H9 (cell line): Measurements from ENCODE around the gene SAP25. TPM values are rescaled to one million over a fixed set of nuclear protein-coding genes. Genes with fewer than 3 reads are reported as not detected.

Experiments used
- DNase-seq: peaks from one replicate; pipeline ENCODE4 v3.0.0-alpha.2; 2017
- H2AFZ ChIP-seq: one replicate; pipeline ENCODE4 v1.6.1; 2013; ENCODE audit warnings: mild to moderate bottlenecking, low read length, control low read depth, moderate library complexity
- H2AK5ac ChIP-seq: 2 replicates; pipeline ENCODE4 v1.6.1; 2013; ENCODE audit warnings: low read length, control low read depth, mixed read lengths; ENCODE audit not compliant: insufficient read length
- H2BK120ac ChIP-seq: one replicate; pipeline ENCODE4 v1.6.1; 2013; ENCODE audit warnings: low read depth, mild to moderate bottlenecking, low read length, control low read depth, inconsistent platforms; ENCODE audit not compliant: poor library complexity, severe bottlenecking
- H2BK12ac ChIP-seq: 2 replicates; pipeline ENCODE4 v1.6.1; 2013; ENCODE audit warnings: low read length, control low read depth, mixed read lengths, low read depth; ENCODE audit not compliant: insufficient read length
- H2BK15ac ChIP-seq: 2 replicates; pipeline ENCODE4 v1.6.1; 2013; ENCODE audit warnings: low read depth, low read length, control low read depth
- H2BK20ac ChIP-seq: one replicate; pipeline ENCODE4 v1.6.1; 2013; ENCODE audit warnings: low read depth, mild to moderate bottlenecking, low read length, control low read depth, inconsistent platforms; ENCODE audit not compliant: poor library complexity, severe bottlenecking
- H2BK5ac ChIP-seq: 2 replicates; pipeline ENCODE4 v1.6.1; 2013; ENCODE audit warnings: low read length, control low read depth, mixed read lengths; ENCODE audit not compliant: insufficient read length
- H3K14ac ChIP-seq: 2 replicates; pipeline ENCODE4 v1.6.1; 2013; ENCODE audit warnings: low read length, control low read depth; ENCODE audit not compliant: insufficient read depth
- H3K18ac ChIP-seq: 2 replicates; pipeline ENCODE4 v1.6.1; 2013; ENCODE audit warnings: low read depth, mild to moderate bottlenecking, mixed read lengths, low read length, control low read depth; ENCODE audit not compliant: insufficient read length
- H3K23ac ChIP-seq: 2 replicates; pipeline ENCODE4 v1.6.1; 2013; ENCODE audit warnings: low read length, control low read depth, mixed read lengths, low read depth; ENCODE audit not compliant: insufficient read length
- H3K23me2 ChIP-seq: 2 replicates; pipeline ENCODE4 v1.6.1; 2013; ENCODE audit warnings: low read depth, mild to moderate bottlenecking, mixed read lengths, low read length, control low read depth; ENCODE audit not compliant: insufficient read length, poor library complexity, severe bottlenecking
- H3K27ac ChIP-seq: 2 replicates; pipeline ENCODE4 v1.5.1; 2013; ENCODE audit warnings: low read length, control low read depth, mixed read lengths, low read depth; ENCODE audit not compliant: insufficient read length
- H3K27me3 ChIP-seq: 2 replicates; pipeline ENCODE4 v1.6.1; 2013; ENCODE audit warnings: low read length, control low read depth, inconsistent platforms; ENCODE audit not compliant: insufficient read depth
- H3K4ac ChIP-seq: 2 replicates; pipeline ENCODE4 v1.6.1; 2013; ENCODE audit warnings: low read depth, mild to moderate bottlenecking, control low read depth, inconsistent platforms, low read length, moderate library complexity
- H3K4me1 ChIP-seq: 2 replicates; pipeline ENCODE4 v1.6.1; 2013; ENCODE audit warnings: low read length, control low read depth, inconsistent platforms; ENCODE audit not compliant: insufficient read depth
- H3K4me2 ChIP-seq: 2 replicates; pipeline ENCODE4 v1.6.1; 2013; ENCODE audit warnings: low read length, control low read depth, mixed read lengths; ENCODE audit not compliant: insufficient read length, insufficient read depth
- H3K56ac ChIP-seq: 2 replicates; pipeline ENCODE4 v1.6.1; 2013; ENCODE audit warnings: low read depth, mild to moderate bottlenecking, mixed read lengths, low read length, control low read depth; ENCODE audit not compliant: insufficient read length
- H3K79me1 ChIP-seq: 2 replicates; pipeline ENCODE4 v1.6.1; 2013; ENCODE audit warnings: low read depth, mild to moderate bottlenecking, moderate library complexity, low read length, control low read depth, inconsistent platforms; ENCODE audit not compliant: insufficient read depth, poor library complexity, severe bottlenecking
- H3K79me2 ChIP-seq: 2 replicates; pipeline ENCODE4 v1.6.1; 2013; ENCODE audit warnings: low read length, control low read depth, inconsistent platforms; ENCODE audit not compliant: insufficient read depth
- H3K9ac ChIP-seq: 2 replicates; pipeline ENCODE4 v1.6.1; 2013; ENCODE audit warnings: low read length, control low read depth, mixed read lengths; ENCODE audit not compliant: insufficient read length; ENCODE audit errors: extremely low read depth
- H3K9me3 ChIP-seq: one replicate; pipeline ENCODE4 v1.6.1; 2013; ENCODE audit warnings: low read depth, low read length, inconsistent platforms; ENCODE audit not compliant: control insufficient read depth
- H3T11ph ChIP-seq: one replicate; pipeline ENCODE4 v1.6.1; 2013; ENCODE audit warnings: mild to moderate bottlenecking, low read length, control low read depth, inconsistent platforms
- H4K20me1 ChIP-seq: one replicate; pipeline ENCODE4 v1.6.1; 2013; ENCODE audit not compliant: control insufficient read depth, insufficient read length, insufficient read depth
- H4K5ac ChIP-seq: 2 replicates; pipeline ENCODE4 v1.6.1; 2013; ENCODE audit warnings: low read depth, mild to moderate bottlenecking, mixed read lengths, low read length, control low read depth; ENCODE audit not compliant: insufficient read length
- H4K8ac ChIP-seq: replicated peaks from 2 replicates; pipeline ENCODE4 v1.6.1; 2013; ENCODE audit warnings: low read length, control low read depth, mixed read lengths, low read depth; ENCODE audit not compliant: insufficient read length
- H4K91ac ChIP-seq: 2 replicates; pipeline ENCODE4 v1.6.1; 2013; ENCODE audit warnings: low read depth, mild to moderate bottlenecking, moderate library complexity, mixed read lengths, low read length, control low read depth; ENCODE audit not compliant: insufficient read length
- H3K27ac Mint-ChIP-seq, 3 experiments: 2 replicates in 2 of 3; 3 replicates in 1 of 3; pipeline ENCODE4 v1.8.0; 2020 to 2021; ENCODE audit warnings: mixed read lengths in 3 of 3, mild to moderate bottlenecking in 1 of 3, moderate library complexity in 1 of 3
- H3K27me3 Mint-ChIP-seq: 2 replicates; pipeline ENCODE4 v1.8.0; 2021; ENCODE audit warnings: low read depth, mild to moderate bottlenecking, moderate library complexity, mixed read lengths
- H3K36me3 Mint-ChIP-seq, 3 experiments: 2 replicates in 2 of 3; 3 replicates in 1 of 3; pipeline ENCODE4 v1.8.0; 2020 to 2021; ENCODE audit warnings: low read depth in 3 of 3, mixed read lengths in 3 of 3; ENCODE audit not compliant: insufficient read depth in 1 of 3
- H3K4me1 Mint-ChIP-seq, 2 experiments: 2 replicates each; pipeline ENCODE4 v1.8.0; 2020; ENCODE audit warnings: mixed read lengths in 2 of 2
- H3K4me3 Mint-ChIP-seq, 2 experiments: 2 replicates in 1 of 2; 3 replicates in 1 of 2; pipeline ENCODE4 v1.8.0; 2020 to 2021; ENCODE audit warnings: mild to moderate bottlenecking in 2 of 2, mixed read lengths in 2 of 2, moderate library complexity in 1 of 2
- H3K9me3 Mint-ChIP-seq, 2 experiments: 2 replicates in 1 of 2; 3 replicates in 1 of 2; pipeline ENCODE4 v1.8.0; 2020; ENCODE audit warnings: mild to moderate bottlenecking in 2 of 2, mixed read lengths in 2 of 2, moderate library complexity in 1 of 2
- CTCF ChIP-seq: fragments of 200-600 bp; sonication (generic); conservative IDR thresholded peaks from 3 replicates; pipeline ENCODE4 v1.8.0; 2021; ENCODE audit warnings: antibody characterized with exemption, mild to moderate bottlenecking
- WGBS: extraction: QIAGEN DNeasy Blood & Tissue Kit; methylation state at CpG from one replicate; pipeline ENCODE4 v1.1.7; 2013; ENCODE audit warnings: missing lambda C conversion rate, low lambda C conversion rate, mixed read lengths; ENCODE audit not compliant: insufficient read length; ENCODE audit errors: extremely low coverage; 5-methylcytosine and 5-hydroxymethylcytosine counted together
- total RNA-seq: library from RNA; stranded (reverse); gene quantifications from 2 replicates; pipeline ENCODE4 v1.2.1, GENCODE V29; 2021

SAP25 gene
- total RNA-seq, 1 experiment from 2014 or later: 4.2 TPM

DNA sequence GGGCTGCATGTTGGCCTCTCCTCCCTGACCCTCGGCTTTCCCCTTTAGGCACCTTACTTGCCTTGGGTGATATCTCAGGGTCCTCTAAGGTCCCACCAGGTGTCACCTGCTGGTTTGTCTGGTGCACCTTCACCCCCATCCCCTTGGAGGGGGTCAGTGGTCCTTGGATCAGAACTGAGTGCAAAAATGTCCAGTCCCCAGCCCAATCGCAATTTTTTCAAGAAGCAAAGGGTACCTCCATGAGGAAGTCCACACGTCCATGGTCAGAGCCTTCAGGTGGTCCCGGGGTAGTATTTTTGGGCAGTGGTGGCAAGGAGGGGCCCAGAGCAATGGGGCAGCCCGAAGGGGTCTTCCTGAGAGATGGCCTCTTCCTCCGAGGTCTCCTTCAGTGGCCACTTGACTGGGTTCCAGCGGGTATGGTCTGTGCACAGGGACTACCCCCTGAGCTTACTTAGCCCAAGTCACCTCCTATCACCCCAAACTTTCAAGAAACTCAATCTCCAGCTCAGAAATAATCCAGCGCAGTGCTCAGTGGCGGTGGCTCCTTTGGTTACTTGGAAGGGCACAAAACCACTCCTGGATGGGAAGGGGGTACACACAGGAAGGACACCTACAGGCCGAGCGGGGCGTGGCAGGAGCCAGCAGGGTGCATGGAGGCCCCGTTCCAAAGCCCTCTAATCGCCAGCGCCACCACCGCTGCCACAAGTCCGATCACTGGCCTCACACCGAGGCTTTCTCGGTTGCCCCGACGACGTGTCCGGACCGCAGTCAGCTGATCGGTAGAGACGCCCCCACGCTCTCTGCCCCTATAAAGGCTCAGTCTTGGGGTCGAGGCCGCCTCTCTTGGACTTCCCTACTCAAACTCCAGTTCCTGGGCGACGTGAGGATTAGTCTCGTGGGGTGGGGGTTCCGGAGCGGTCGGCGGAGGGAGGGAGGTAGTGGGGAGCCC lies 4.5 kb downstream of the SAP25 start:
- no peak overlapping the region for H2AFZ ChIP-seq
- H3K18ac ChIP-seq: peak overlapping the region; percentile 23
- H2BK120ac ChIP-seq: no peak overlapping the region
- peaks cover 9% of the 10 kb centered on the region for H3K23me2 ChIP-seq
- TF ChIP-seq CTCF: peak; percentile 68
- no peak overlapping the region for H2AK5ac ChIP-seq
- H3K79me2 ChIP-seq: no peaks in the 10 kb centered on the region
- WGBS: no CpG with 5 or more reads among the region's 36 CpGs
- H3K14ac ChIP-seq: no peak overlapping the region
- Mint-ChIP-seq H3K27ac (no peak overlapping the region), H3K4me3 (peak overlapping the region; percentile 57 to 77), H3K36me3 (peaks cover 0 to 4% (median 2%) of the 10 kb centered on the region in 3 experiments; a peak in 1 of 7 replicates), H3K9me3 (peaks cover 0 to 2% of the 10 kb centered on the region in 2 experiments; a peak in 1 of 5 replicates), H3K4me1 (peaks cover 29 to 38% of the 10 kb centered on the region in 2 experiments), H3K27me3 (peaks cover 5% of the 10 kb centered on the region)
- no peaks in the 10 kb centered on the region for H3K79me1 ChIP-seq
- no peak overlapping the region for H3T11ph ChIP-seq
- no peak overlapping the region for H3K27ac ChIP-seq
- H2BK12ac ChIP-seq: no peak overlapping the region
- H3K56ac ChIP-seq: no peak overlapping the region
- H3K9me3 ChIP-seq: no peaks in the 10 kb centered on the region
- DNase-seq: peak; percentile 95
- no peak overlapping the region for H4K5ac ChIP-seq
- H4K20me1 ChIP-seq: no peaks in the 10 kb centered on the region
- H3K27me3 ChIP-seq: no peaks in the 10 kb centered on the region
- no peak overlapping the region for H4K8ac ChIP-seq
- H3K23ac ChIP-seq: no peak overlapping the region
- no peak overlapping the region for H3K9ac ChIP-seq
- no peak overlapping the region for H3K4ac ChIP-seq
- no peak overlapping the region for H2BK15ac ChIP-seq
- H2BK20ac ChIP-seq: no peak overlapping the region
- peaks cover 9% of the 10 kb centered on the region; the same call in 1 of the 2 replicates for H3K4me1 ChIP-seq
- H2BK5ac ChIP-seq: no peak overlapping the region
- H3K4me2 ChIP-seq: peak overlapping the region; percentile 42
- H4K91ac ChIP-seq: no peak overlapping the region
